HFF-Myc (cell line): ENCODE results near the gene ETV2.

Source experiments
- DNase-seq: peaks from one replicate; pipeline ENCODE4 v3.0.0-alpha.2; 2011; ENCODE audit warnings: low read depth; ENCODE audit errors: extremely low read depth
- H3K4me3 ChIP-seq: replicated peaks from 2 replicates; pipeline ENCODE4 v1.5.1; 2011; ENCODE audit warnings: low read depth, mild to moderate bottlenecking, control low read depth, low read length
- CTCF ChIP-seq: IDR thresholded peaks from 2 replicates; pipeline ENCODE4 v1.5.1; 2012; ENCODE audit warnings: mild to moderate bottlenecking, low read depth, low read length, control low read depth; ENCODE audit errors: missing control alignments

ETV2 gene

GRCh38 chr19:35607661-35608060, 33.9 kb upstream of the ETV2 start:
- no peak overlapping the region for H3K4me3 ChIP-seq
- no peak for DNase-seq
- TF ChIP-seq CTCF, result no peak

DNA sequence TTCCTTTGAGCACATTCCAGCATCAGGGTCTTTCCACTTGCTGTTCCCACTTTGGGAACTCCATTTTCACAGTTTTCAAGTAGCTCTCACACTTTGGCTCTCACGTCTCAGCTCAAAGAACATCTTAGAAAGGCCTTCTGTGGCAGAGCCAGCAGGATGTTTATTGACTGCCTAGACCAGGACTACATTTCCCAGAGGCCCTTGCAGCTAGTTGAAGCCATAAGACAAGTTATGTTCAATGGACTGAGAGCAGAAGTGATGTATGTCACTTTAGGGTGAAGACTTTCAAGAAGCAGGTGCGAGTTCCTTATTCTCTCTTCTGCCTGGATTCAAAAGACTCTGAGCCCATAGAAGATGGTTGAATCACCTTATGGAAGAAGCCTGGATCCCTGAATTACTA, 33.3 kb upstream of the ETV2 start:
- no peak for DNase-seq
- H3K4me3 ChIP-seq, result no peak overlapping the region
- TF ChIP-seq CTCF, result no peak

GRCh38 chr19:35609851-35610353, 31.6 kb upstream of the ETV2 start:
- H3K4me3 ChIP-seq, result no peak overlapping the region
- no peak for TF ChIP-seq CTCF
- no peak for DNase-seq

- peak overlapping the region; percentile 73 for H3K4me3 ChIP-seq
Measured at GRCh38 chr19:35612224-35612558, 29.4 kb upstream of the ETV2 start.

GRCh38 chr19:35612559-35613321, 28.8 kb upstream of the ETV2 start, which contains the start of gene HAUS5:
TSS of gene HAUS5 (plus strand) at chr19:35612735. CDS start at chr19:35612795, 60 bp downstream.
- TF ChIP-seq CTCF, result no peak
- peak within 1 kb of the TSS; percentile 73 for H3K4me3 ChIP-seq
- DNase-seq, result peak; percentile 68

More at GRCh38 chr19:35612224-35612558, 29.4 kb upstream of the ETV2 start:
- no peak for TF ChIP-seq CTCF
- DNase-seq, result no peak

DNA sequence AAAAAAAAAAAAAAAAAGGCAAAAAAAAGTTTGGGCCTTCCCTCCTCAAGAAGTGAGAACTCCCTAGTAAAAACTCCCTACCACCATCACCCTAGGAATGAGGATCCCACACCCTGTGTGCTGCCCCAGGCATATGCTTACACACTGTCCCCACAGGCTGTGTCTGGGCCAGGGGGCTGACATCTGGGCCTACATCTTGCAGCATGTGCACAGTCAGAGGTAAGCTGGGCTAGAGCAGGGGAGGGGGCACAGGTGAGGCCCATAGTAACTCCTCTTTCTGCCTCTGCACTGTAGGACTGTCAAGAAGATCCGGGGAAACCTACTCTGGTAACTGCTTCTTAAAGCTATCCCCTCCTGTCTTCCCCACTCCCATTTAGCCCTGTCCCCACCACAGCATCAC, 28.0 kb upstream of the ETV2 start:
- peak overlapping the region; percentile 73 for H3K4me3 ChIP-seq
- DNase-seq, result no peak
- no peak for TF ChIP-seq CTCF
